Glomerular visceral epithelial cell (primary cell): ENCODE data around the gene C11orf52.

Experiments used
- DNase-seq: peaks from one replicate; pipeline ENCODE4 v3.0.0-alpha.2; 2016; ENCODE audit errors: extremely low spot score

The C11orf52 gene

GRCh38 chr11:111939836-111940604 lies 21.3 kb downstream of the C11orf52 start:
- peak; percentile 88 for DNase-seq

GRCh38 chr11:111941963-111942362 lies 23.2 kb downstream of the C11orf52 start:
- DNase-seq, result peak; percentile 61

- peak; percentile 66 for DNase-seq
Observed at GRCh38 chr11:111942829-111943228, 24.1 kb downstream of the C11orf52 start.

- DNase-seq, result peak; percentile 71
Observed at GRCh38 chr11:111944139-111944538, 25.4 kb downstream of the C11orf52 start.

- DNase-seq, result peak; percentile 88
Observed at GRCh38 chr11:111944651-111945051, 25.9 kb downstream of the C11orf52 start.

- DNase-seq, result peak; percentile 60
Observed at GRCh38 chr11:111945198-111945597, 26.5 kb downstream of the C11orf52 start.

GRCh38 chr11:111946499-111946898 lies 27.8 kb downstream of the C11orf52 start:
- DNase-seq, result no peak

GRCh38 chr11:111947143-111947542 lies 28.4 kb downstream of the C11orf52 start:
- no peak for DNase-seq

- DNase-seq, result no peak
Observed at GRCh38 chr11:111949519-111950426, 31.1 kb downstream of the C11orf52 start.

- no peak for DNase-seq
Observed at GRCh38 chr11:111951565-111951964, 32.9 kb downstream of the C11orf52 start.

- no peak for DNase-seq
Observed at GRCh38 chr11:111954154-111954553, 35.4 kb downstream of the C11orf52 start.

- no peak for DNase-seq
Observed at GRCh38 chr11:111957663-111958444, 39.1 kb downstream of the C11orf52 start.

GRCh38 chr11:111960916-111961315 lies 42.2 kb downstream of the C11orf52 start:
- DNase-seq, result peak; percentile 46

GRCh38 chr11:111961389-111962300 lies 42.9 kb downstream of the C11orf52 start:
- no peak for DNase-seq

- no peak for DNase-seq
Observed at GRCh38 chr11:111963931-111964340, 45.2 kb downstream of the C11orf52 start.

GRCh38 chr11:111966678-111967077 lies 48.0 kb downstream of the C11orf52 start:
- no peak for DNase-seq

GRCh38 chr11:111967649-111968048 lies 48.9 kb downstream of the C11orf52 start:
- no peak for DNase-seq

GRCh38 chr11:111969344-111969743 lies 50.6 kb downstream of the C11orf52 start:
- DNase-seq, result no peak

- no peak for DNase-seq
Observed at GRCh38 chr11:111974446-111974845, 55.7 kb downstream of the C11orf52 start.

GRCh38 chr11:111975076-111975806 lies 56.5 kb downstream of the C11orf52 start:
- DNase-seq, result peak; percentile 17
